ENCODE results near the gene LILRB1.
"Not testable (repeated sequence)": the region's sequence is repeated elsewhere in the genome, so short reads cannot be mapped to it uniquely, and the experiment has no call there.

The LILRB1 gene

DNA sequence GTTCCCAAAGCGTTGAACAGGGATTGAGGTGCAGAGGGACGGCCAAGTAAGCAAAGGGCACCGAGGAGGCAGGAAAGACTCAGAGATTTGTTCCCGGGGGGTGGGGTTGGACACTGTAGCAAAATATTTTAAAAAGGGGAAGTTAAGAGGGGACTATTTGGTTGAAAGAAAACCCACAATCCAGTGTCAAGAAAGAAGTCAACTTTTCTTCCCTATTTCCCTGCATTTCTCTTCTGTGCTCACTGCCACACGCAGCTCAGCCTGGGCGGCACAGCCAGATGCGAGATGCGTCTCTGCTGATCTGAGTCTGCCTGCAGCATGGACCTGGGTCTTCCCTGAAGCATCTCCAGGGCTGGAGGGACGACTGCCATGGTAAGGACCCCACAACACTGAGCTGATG, at the start of gene LILRB1:
Gene LILRB1, plus strand, starts transcription at position 223 of the 400 bp plus-strand sequence. CDS start 590 bp downstream, outside the sequence.
- DNase-seq, result not testable (repeated sequence)

DNA sequence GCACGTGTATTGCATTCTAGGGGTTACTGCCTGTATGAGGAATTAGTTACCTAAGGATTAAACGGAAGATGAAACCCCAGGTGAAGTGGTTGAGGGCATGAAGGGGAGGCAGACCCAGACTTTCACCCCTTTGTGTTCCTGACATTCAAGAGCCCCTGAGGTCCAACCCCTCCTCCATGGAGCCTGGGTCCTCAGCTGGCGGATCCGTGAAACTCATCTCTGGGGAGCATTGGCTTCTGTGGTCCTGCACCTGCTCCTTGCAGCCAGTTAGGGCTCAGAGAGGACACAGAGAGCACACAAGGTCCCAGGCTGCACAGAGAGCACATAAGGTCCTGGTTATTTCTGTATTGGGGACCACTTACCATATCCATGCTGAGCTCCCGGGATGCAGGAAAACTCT, 43.9 kb upstream of the LILRB1 start:
- no peak for DNase-seq

- DNase-seq, result no peak
Measured at GRCh38 chr19:54587026-54587425, 43.3 kb upstream of the LILRB1 start.

- peak in 1 of 2 donors; percentile 19 for DNase-seq
Measured at GRCh38 chr19:54593445-54593844, 36.8 kb upstream of the LILRB1 start, which contains the start of gene LILRA1. LILRA1 (plus strand) TSS chr19:54593632; CDS start chr19:54594245, 613 bp downstream.

DNA sequence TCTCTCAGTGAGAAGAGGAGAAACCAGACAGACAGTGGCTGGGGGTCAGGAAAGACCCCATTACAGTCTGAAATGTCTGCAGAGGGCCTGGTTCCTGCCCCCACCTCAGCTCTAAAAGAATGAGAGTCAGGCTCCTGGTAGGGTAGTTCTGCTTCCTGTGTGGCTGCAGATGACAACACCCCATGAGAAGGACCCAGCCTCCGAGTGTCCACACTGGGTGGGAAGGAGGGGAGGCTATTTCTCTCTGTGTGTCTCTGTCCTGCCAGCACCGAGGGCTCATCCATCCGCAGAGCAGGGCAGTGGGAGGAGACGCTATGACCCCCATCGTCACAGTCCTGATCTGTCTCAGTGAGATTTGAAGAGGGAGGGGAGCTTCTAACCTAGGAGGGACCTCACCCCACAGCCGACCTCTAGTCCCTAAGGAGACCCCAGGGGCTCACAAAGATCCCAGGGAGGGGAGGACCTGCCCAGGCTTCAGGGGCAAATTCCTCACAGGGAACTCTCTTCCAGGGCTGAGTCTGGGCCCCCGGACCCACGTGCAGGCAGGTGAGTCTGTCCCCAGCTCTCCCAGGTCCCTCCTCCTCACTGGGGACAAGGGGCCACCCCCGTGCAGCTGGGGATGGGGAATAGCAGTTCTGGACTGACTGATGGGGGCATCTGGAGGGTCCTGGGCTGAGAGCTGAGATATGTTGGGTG, 36.2 kb upstream of the LILRB1 start:
- DNase-seq, result not testable (repeated sequence)

- DNase-seq, result no peak
Measured at GRCh38 chr19:54594737-54595136, 35.5 kb upstream of the LILRB1 start.

DNA sequence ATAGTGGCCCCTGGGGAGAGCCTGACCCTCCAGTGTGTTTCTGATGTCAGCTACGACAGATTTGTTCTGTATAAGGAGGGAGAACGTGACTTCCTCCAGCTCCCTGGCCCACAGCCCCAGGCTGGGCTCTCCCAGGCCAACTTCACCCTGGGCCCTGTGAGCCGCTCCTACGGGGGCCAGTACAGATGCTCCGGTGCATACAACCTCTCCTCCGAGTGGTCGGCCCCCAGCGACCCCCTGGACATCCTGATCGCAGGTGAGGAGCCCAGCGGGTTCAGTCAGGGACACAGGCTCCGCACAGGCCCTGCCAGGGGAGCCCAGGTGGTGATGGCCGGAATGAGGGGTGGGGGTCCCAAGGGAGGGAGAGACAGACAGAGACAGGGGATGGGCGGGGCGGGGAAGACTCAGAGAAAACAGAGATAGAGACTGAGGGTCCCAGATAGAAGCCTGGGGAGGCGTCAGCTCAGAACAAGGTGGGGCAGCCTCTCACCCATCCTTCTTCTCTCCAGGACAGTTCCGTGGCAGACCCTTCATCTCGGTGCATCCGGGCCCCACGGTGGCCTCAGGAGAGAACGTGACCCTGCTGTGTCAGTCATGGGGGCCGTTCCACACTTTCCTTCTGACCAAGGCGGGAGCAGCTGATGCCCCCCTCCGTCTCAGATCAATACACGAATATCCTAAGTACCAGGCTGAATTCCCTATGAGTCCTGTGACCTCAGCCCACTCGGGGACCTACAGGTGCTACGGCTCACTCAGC, 34.4 kb upstream of the LILRB1 start:
- not testable (repeated sequence) for DNase-seq

DNA sequence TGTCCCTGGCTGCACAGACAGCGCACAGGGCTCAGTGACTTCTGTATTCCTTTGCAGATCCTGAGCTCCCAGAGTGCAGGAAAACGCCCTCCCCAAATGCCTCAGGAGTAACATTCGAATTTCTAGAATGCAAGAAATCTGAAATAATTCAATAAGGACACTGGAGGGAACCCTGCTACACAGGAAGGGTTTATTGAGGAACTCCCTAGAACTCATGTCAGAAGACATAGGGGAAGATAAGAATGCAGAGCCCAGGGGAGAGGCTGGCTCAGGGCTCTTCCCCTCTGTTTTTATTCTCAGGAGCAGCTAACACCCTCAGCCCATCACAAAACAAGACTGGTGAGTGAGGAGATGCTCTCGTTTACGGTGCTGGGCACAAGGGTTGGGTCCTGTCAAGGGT, 30.1 kb upstream of the LILRB1 start:
- no peak for DNase-seq

GRCh38 chr19:54606230-54606629, 24.1 kb upstream of the LILRB1 start:
- no peak for DNase-seq

DNA sequence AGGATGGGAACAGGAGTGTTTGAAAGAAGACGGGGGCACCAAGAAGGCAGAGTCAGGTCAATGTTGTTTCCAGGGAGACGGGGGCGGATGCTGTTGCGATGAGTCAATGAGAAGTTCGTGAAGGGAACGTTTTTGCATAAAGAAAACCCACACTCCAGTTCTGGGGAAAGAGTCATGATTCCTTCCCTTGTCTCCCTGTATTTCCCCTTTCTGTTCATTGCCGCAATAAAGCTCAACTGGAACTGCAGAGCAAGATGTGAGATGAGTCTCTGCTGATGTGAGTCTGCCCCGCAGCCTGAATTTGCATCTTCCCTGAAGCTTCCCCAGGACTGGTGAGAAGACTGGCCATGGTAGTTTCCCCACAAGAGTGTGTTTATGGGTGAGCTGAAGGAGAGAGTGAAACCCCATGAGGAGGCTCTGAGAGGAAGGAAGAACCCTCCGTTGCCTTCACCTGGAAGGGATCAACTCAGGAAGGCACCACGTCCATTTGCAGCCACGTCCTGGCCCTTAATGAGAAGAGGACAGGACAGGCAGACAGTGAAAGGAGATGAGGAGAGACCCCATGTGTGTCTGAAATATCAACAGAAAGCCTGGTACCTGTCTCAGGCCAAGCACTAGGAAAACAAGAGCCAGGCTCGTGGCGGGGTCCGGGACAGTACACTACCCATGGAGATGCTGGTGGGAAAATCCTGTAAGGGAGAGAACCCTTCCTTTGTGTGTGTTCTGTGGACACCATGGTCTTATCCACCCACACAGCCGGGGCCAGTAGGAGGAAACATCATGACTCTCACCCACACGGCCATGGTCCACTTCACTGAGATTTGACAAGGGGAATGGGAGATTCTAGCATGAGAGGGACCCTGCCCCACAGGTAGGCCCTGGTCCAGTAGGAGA, 23.1 kb upstream of the LILRB1 start:
- peak in 1 of 2 donors; percentile 29 for DNase-seq

GRCh38 chr19:54607785-54608150, 22.5 kb upstream of the LILRB1 start:
- DNase-seq, result no peak

DNA sequence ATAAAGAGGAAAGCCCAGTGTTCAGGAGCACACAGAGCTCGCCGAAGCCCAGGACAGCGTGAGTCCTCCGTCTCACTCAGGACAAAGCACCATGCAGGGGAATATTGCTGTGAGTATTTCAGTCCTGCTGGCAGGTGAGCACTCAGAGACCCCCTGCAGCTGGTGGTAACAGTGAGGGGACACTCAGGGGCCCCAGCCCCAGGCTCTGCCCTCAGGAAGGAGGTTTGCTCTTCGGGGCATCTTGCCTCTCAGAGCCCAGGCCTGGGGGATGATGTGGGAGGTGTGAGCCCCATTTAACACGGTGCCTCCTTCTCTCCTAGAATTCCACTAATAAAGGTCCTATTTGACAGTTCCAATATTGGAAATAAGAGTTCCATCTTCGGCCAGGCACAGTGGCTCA, 22.1 kb upstream of the LILRB1 start:
- no peak for DNase-seq

- DNase-seq, result no peak
Measured at GRCh38 chr19:54608792-54609191, 21.5 kb upstream of the LILRB1 start.

DNA sequence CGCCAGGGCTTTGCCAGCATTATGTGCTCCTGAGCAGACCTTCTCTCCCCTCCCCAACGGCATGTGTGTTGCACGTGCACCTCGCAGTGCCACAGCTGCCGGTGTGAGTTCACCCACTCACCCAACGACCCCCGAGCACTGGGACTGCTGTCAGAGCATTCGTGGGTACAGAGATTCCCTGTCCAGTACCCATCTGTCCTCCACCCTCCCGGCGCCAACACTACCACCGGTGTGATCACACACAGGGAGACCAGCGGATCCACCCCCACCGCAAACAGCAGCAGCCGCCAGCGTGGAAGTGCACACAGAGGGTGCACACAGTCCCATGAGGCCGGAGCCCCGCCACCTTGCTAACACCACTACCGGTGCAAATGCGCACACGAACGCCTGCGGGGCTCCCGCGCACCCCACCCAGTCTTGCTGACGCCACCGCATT, 20.9 kb upstream of the LILRB1 start:
- DNase-seq, result no peak

DNA sequence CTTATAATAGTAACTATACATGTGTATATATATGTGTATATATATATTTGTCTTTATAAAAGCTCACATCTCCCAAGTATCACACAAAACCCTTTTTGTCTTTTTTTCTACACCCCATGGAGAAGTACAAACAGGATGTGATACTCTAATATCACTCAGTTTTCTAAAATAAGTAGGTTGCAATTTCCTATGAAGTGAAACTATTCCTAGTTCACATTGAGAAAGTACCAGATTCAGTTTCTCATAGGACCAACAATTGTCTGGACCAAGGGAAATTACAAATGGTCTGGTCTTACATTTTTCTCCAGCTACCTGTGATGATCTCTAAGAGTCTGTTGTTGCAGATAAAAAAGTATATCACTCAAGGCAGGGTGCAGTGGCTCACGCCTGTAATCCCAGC, 17.9 kb upstream of the LILRB1 start:
- DNase-seq, result no peak

- no peak for DNase-seq
Measured at GRCh38 chr19:54614726-54615125, 15.6 kb upstream of the LILRB1 start.

GRCh38 chr19:54616057-54616456, 14.2 kb upstream of the LILRB1 start:
- DNase-seq, result no peak

DNA sequence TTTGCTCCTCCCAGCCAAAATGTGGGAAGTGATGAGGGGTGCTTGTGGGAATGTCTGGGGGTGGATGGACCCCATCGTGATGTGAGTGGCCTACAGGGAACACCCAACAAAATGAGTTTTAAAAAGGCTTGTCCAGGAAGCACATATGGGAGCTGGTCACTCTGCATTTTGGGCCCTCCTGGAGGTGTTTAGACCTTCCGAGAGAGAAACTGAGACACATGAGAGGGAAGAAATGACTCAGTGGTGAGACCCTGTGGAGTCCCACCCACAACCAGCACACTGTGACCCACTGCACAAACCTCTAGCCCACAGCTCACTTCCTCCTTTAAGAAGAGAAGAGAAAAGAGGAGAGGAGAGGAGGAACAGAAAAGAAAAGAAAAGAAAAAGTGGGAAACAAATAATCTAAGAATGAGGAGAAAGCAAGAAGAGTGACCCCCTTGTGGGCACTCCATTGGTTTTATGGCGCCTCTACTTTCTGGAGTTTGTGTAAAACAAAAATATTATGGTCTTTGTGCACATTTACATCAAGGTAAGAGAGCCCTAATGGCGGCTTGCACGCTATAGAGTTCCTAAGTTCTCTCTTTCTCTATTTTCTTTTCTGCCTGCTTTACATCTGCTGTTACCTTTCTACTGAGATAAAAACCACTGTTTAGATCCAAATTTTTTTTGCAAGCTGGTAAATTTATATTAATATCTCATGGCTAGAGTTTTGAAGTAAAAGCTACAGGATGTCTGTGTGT, 13.3 kb upstream of the LILRB1 start:
- peak in 1 of 2 donors; percentile 15 for DNase-seq

- DNase-seq, result no peak
Measured at GRCh38 chr19:54620464-54620863, 9.8 kb upstream of the LILRB1 start.

- DNase-seq, result no peak
Measured at GRCh38 chr19:54622431-54622830, 7.9 kb upstream of the LILRB1 start.

- not testable (repeated sequence) for DNase-seq
Measured at GRCh38 chr19:54624234-54624633, 6.0 kb upstream of the LILRB1 start.

All from CD4-positive, alpha-beta T cell treated with Interleukin-1 beta for 1 hour (primary cell).